Measurements from ENCODE around the gene GINM1.

GINM1 gene

DNA sequence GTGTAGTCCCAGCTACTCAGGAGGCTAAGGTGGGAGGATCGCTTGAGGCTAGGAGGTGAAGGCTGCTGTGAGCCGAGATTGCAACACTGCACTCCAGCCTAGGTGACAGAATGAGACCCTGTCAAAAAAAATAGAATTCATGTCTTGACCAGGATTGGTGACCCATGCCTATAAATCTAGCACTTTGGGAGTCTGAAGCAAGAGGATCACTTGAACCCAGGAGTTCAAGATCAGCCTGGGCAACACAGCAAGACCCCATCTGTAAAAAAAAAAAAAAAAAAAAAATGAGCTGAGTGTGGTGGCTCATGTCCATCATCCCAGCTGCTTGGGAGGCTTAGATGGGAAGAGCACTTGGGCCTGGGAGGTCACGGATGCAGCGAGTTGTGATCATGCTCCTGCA, 34.3 kb downstream of the GINM1 start:
- DNase-seq = no peak

- DNase-seq = no peak
These were observed 42.3 kb downstream of the GINM1 start for GRCh38 chr6:149608381-149608982.

- DNase-seq = peak; percentile 15
These were observed 48.2 kb downstream of the GINM1 start for GRCh38 chr6:149614337-149614736.

DNA sequence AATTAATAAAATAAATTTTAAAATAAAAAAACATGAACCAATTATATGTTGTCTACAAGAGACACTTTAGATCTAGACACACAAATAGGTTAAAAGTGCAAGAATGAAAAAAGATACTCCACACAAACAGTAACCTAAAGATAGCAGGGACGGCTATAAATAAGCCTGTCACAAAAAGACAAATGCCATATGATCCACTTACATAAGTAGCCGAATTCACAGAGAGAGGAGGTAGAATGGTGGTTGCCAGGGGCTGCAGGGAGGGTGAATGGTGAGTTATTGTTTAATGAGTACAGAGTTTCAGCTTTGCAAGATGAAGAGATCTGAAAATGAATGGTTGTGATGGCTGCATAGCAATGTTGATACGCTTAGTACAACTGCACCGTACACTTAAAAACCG, 49.6 kb downstream of the GINM1 start:
- DNase-seq = no peak

- no peak for DNase-seq
These were observed 61.5 kb downstream of the GINM1 start for GRCh38 chr6:149627672-149628071.

- no peak for DNase-seq
These were observed 62.8 kb downstream of the GINM1 start for GRCh38 chr6:149628875-149629510.

- DNase-seq = no peak
These were observed 68.1 kb downstream of the GINM1 start for GRCh38 chr6:149634315-149634714.

GRCh38 chr6:149636124-149636523, 69.9 kb downstream of the GINM1 start:
- DNase-seq = peak; percentile 66

Data from HCEC 1CT (cell line).